K562 (cell line): ENCODE results near the gene THYN1. TPM values are rescaled to one million over a fixed set of nuclear protein-coding genes. Genes with fewer than 3 reads are reported as not detected.

Experiments
- ARID1B ChIP-seq: fragments of 450-650 bp; IDR thresholded peaks from 2 replicates; pipeline ENCODE4 v1.6.1; 2016; ENCODE audit warnings: antibody characterized with exemption, mild to moderate bottlenecking, inconsistent platforms
- CBFA2T2 ChIP-seq: fragments of 450-650 bp; conservative IDR thresholded peaks from 2 replicates; pipeline ENCODE4 v1.6.1; 2017; ENCODE audit warnings: mild to moderate bottlenecking
- CEBPB ChIP-seq: fragments of 450-650 bp; IDR thresholded peaks from 2 replicates; pipeline ENCODE4 v1.6.1; 2016; ENCODE audit warnings: missing genetic modification characterization, missing compliant biosample characterization
- FOSL1 ChIP-seq: fragments of 200-800 bp; sonication (Bioruptor generic); conservative IDR thresholded peaks from 2 replicates; pipeline ENCODE4 v1.6.1; 2016; ENCODE audit warnings: missing genetic modification characterization, missing compliant biosample characterization
- GATA2 ChIP-seq: sonication (generic); formaldehyde crosslinking; IDR thresholded peaks from 2 replicates; pipeline ENCODE4 v1.4.0; 2020; ENCODE audit warnings: mild to moderate bottlenecking, missing genetic modification reagents
- GATAD2B ChIP-seq: fragments of 450-650 bp; IDR thresholded peaks from 2 replicates; pipeline ENCODE4 v1.6.1; 2017; ENCODE audit warnings: mild to moderate bottlenecking, borderline replicate concordance
- NELFE ChIP-seq: IDR thresholded peaks from 2 replicates; pipeline ENCODE4 v1.6.1; 2011; ENCODE audit warnings: mild to moderate bottlenecking; ENCODE audit not compliant: insufficient read depth, insufficient read length
- SMARCA4 ChIP-seq: fragments of 450-650 bp; IDR thresholded peaks from 2 replicates; pipeline ENCODE4 v1.6.1; 2016
- SMARCE1 ChIP-seq: fragments of 450-650 bp; IDR thresholded peaks from 2 replicates; pipeline ENCODE4 v1.7.1; 2016; ENCODE audit warnings: mild to moderate bottlenecking
- TEAD4 ChIP-seq, 2 experiments: sonication (generic) in 1 of 2; formaldehyde crosslinking in 1 of 2; IDR thresholded peaks; 2 replicates each; pipeline versions ENCODE4 v1.6.1 to v1.8.0; 2012 to 2022; ENCODE audit warnings: borderline replicate concordance in 1 of 2, inconsistent platforms in 1 of 2, low read length in 1 of 2, mild to moderate bottlenecking in 1 of 2, missing genetic modification reagents in 1 of 2
- ZBTB1 ChIP-seq: sonication (generic); formaldehyde crosslinking; IDR thresholded peaks from 2 replicates; pipeline ENCODE4 v1.8.1; 2023; ENCODE audit warnings: missing genetic modification reagents, low read depth, mild to moderate bottlenecking, borderline replicate concordance
- ZFP91 ChIP-seq: sonication (generic); formaldehyde crosslinking; IDR thresholded peaks from 2 replicates; pipeline ENCODE4 v1.8.0; 2022; ENCODE audit warnings: mild to moderate bottlenecking, missing genetic modification reagents
- ZNF124 ChIP-seq: sonication (generic); formaldehyde crosslinking; IDR thresholded peaks from 2 replicates; pipeline ENCODE4 v1.8.1; 2022; ENCODE audit warnings: missing genetic modification reagents
- ZNF75A ChIP-seq: fragments of 450-650 bp; formaldehyde crosslinking; IDR thresholded peaks from 2 replicates; pipeline ENCODE4 v1.4.0; 2020; ENCODE audit warnings: mild to moderate bottlenecking
- polyA plus RNA-seq, 8 experiments: library from polyadenylated mRNA; depleted of rRNA in 4 of 8; stranded (reverse) in 5 of 8; unstranded in 3 of 8; fragments of >200 nt; fragmentation: Nextera tagmentation in 2 of 8; fragmentation: Illumina TruSeq in 1 of 8; extraction: Ambion mirVana in 2 of 8; extraction: Trizol in 1 of 8; gene quantifications; 2 replicates each; pipeline versions ENCODE4 v1.2.1 to v1.2.3, GENCODE V29; 2011 to 2014; ENCODE audit warnings: inconsistent platforms in 1 of 8, missing spikeins in 1 of 8
- total RNA-seq, 7 experiments: library from RNA; depleted of rRNA in 6 of 7; stranded (reverse); fragments of >200 nt in 6 of 7; fragmentation: Illumina TruSeq in 2 of 7; extraction: Trizol in 2 of 7; gene quantifications; 2 replicates each; pipeline versions ENCODE4 v1.2.1 to v1.2.3, GENCODE V29; 2011 to 2021; ENCODE audit warnings: low replicate concordance in 1 of 7

Gene THYN1
- total and polyA plus RNA-seq, 9 of the 15 experiments (the other 6 are each of a cell fraction or from before 2014, with no cell fraction given), result 54.9 to 279 (median 104) TPM

GRCh38 chr11:134236834-134237556 is 16.2 kb downstream of the THYN1 start (continued):
- TF ChIP-seq SMARCA4 (peak; percentile 28; the same call in 1 of the 2 replicates), GATAD2B (no peak), ZNF124 (CRISPR knock-in tag) (no peak), CEBPB (tag) (peak; percentile 83), GATA2 (0 out of 2 replicates have a peak, but pooled peaks have one; percentile 22), CBFA2T2 (0 out of 2 replicates have a peak, but pooled peaks have one; percentile 16), TEAD4 (IDR thresholded peaks at IDR 0.05; ENCODE audit: low read length) (peak; percentile 33; the same call in 1 of the 2 replicates), TEAD4 (CRISPR knock-in tag; IDR thresholded peaks at IDR 0.05; ENCODE audit: borderline replicate concordance) (no peak), ARID1B (peak; percentile 49; the same call in 1 of the 2 replicates), SMARCE1 (0 out of 2 replicates have a peak, but pooled peaks have one; percentile 32), ZNF75A (CRISPR knock-in tag) (no peak), FOSL1 (tag) (peak; percentile 81), NELFE (no peak), ZBTB1 (CRISPR knock-in tag) (no peak), ZFP91 (CRISPR knock-in tag) (no peak)
